GM12892 (cell line): ENCODE results near the gene IKZF1.

Experiments used
- POLR2A ChIP-seq: IDR thresholded peaks from 2 replicates; pipeline ENCODE4 v1.6.1; 2011; ENCODE audit warnings: low read depth, low read length, control low read depth
- POLR2AphosphoS5 ChIP-seq: IDR thresholded peaks from 2 replicates; pipeline ENCODE4 v1.6.1; 2011; ENCODE audit warnings: low read depth, low read length, control low read depth
- TAF1 ChIP-seq: IDR thresholded peaks from 2 replicates; pipeline ENCODE4 v1.6.1; 2011; ENCODE audit warnings: low read depth, mild to moderate bottlenecking, control low read depth, low read length, borderline replicate concordance

- TF ChIP-seq TAF1 (no peak), POLR2A (no peak), POLR2AphosphoS5 (no peak)
Measured at GRCh38 chr7:50347693-50348092, 43.2 kb downstream of the IKZF1 start.
